ENCODE data around the gene LPP.

Gene LPP

GRCh38 chr3:188339410-188340295 lies 185.7 kb downstream of the LPP start:
- DNase-seq: no peak

- no peak for DNase-seq
These were observed 187.5 kb downstream of the LPP start for GRCh38 chr3:188341501-188341900.

- no peak for DNase-seq
These were observed 189.2 kb downstream of the LPP start for GRCh38 chr3:188342991-188343732.

- no peak for DNase-seq
These were observed 189.9 kb downstream of the LPP start for GRCh38 chr3:188343894-188344293.

- no peak for DNase-seq
These were observed 191.3 kb downstream of the LPP start for GRCh38 chr3:188345223-188345622.

GRCh38 chr3:188348435-188349244 lies 194.7 kb downstream of the LPP start:
- no peak for DNase-seq

- DNase-seq: no peak
These were observed 195.5 kb downstream of the LPP start for GRCh38 chr3:188349351-188349901.

- no peak for DNase-seq
These were observed 196.0 kb downstream of the LPP start for GRCh38 chr3:188349933-188350332.

- DNase-seq: no peak
These were observed 197.0 kb downstream of the LPP start for GRCh38 chr3:188350961-188351360.

- DNase-seq: no peak
These were observed 197.7 kb downstream of the LPP start for GRCh38 chr3:188351648-188352047.

- no peak for DNase-seq
These were observed 198.4 kb downstream of the LPP start for GRCh38 chr3:188352196-188352927.

GRCh38 chr3:188353426-188353825 lies 199.5 kb downstream of the LPP start:
- DNase-seq: no peak

GRCh38 chr3:188358787-188359493 lies 205.0 kb downstream of the LPP start:
- DNase-seq: no peak

- DNase-seq: no peak
These were observed 206.5 kb downstream of the LPP start for GRCh38 chr3:188360364-188360881.

- no peak for DNase-seq
These were observed 207.9 kb downstream of the LPP start for GRCh38 chr3:188361888-188362287.

GRCh38 chr3:188362405-188362831 lies 208.5 kb downstream of the LPP start:
- DNase-seq: no peak

- no peak for DNase-seq
These were observed 211.2 kb downstream of the LPP start for GRCh38 chr3:188365184-188365583.

- DNase-seq: no peak
These were observed 212.2 kb downstream of the LPP start for GRCh38 chr3:188365988-188366698.

- DNase-seq: no peak
These were observed 213.7 kb downstream of the LPP start for GRCh38 chr3:188367678-188368077.

GRCh38 chr3:188369526-188369925 lies 215.6 kb downstream of the LPP start:
- DNase-seq: no peak
